HL-60 (cell line): Measurements from ENCODE around the gene IP6K2.
A peak's percentile ranks its signal among the peaks of the same experiment; 100 is the strongest.
"Not testable (repeated sequence)": the region's sequence is repeated elsewhere in the genome, so short reads cannot be mapped to it uniquely, and the experiment has no call there.

ENCODE experiments used
- DNase-seq, 2 experiments: peaks; one replicate each; pipeline ENCODE4 v3.0.0-alpha.2; 2010 to 2020; ENCODE audit warnings: low read depth in 1 of 2, low spot score in 1 of 2
- H3K27ac ChIP-seq: fragments of 250-450 bp; sonication (Bioruptor Pico); replicated peaks from 2 replicates; pipeline ENCODE4 v1.5.1; 2020; ENCODE audit warnings: mild to moderate bottlenecking, moderate library complexity
- H3K27me3 ChIP-seq: fragments of 250-450 bp; sonication (Bioruptor Pico); 2 replicates; pipeline ENCODE4 v1.5.1; 2021; ENCODE audit warnings: mild to moderate bottlenecking, moderate library complexity; ENCODE audit not compliant: insufficient read depth, poor library complexity, severe bottlenecking
- H3K4me3 ChIP-seq: replicated peaks from 2 replicates; pipeline ENCODE4 v1.5.1; 2011; ENCODE audit warnings: mild to moderate bottlenecking, control low read depth, low read length; ENCODE audit not compliant: insufficient read depth
- GABPA ChIP-seq: IDR thresholded peaks from 2 replicates; pipeline ENCODE4 v1.6.1; 2012; ENCODE audit warnings: low read depth
- POLR2AphosphoS5 ChIP-seq: IDR thresholded peaks from 2 replicates; pipeline ENCODE4 v1.6.1; 2012; ENCODE audit warnings: low read depth
- SPI1 ChIP-seq: IDR thresholded peaks from 2 replicates; pipeline ENCODE4 v1.6.1; 2012; ENCODE audit warnings: low read depth, mild to moderate bottlenecking, borderline replicate concordance
- long read RNA-seq: library from polyadenylated mRNA; unstranded; transcript quantifications from one replicate; pipeline ENCODE4 v2.0.0, GENCODE V29; 2020
- TF ChIP-seq, protein P1 (sequence below): IDR thresholded peaks from one replicate; pipeline ENCODE4 v1.5.1; 2011; ENCODE audit warnings: low read length, control low read depth, inconsistent platforms; ENCODE audit not compliant: insufficient read depth
- TF ChIP-seq, protein P2 (sequence below): IDR thresholded peaks from 2 replicates; pipeline ENCODE4 v1.6.1; 2012; ENCODE audit warnings: low read depth; ENCODE audit not compliant: insufficient replicate concordance

IP6K2 gene, protein sequence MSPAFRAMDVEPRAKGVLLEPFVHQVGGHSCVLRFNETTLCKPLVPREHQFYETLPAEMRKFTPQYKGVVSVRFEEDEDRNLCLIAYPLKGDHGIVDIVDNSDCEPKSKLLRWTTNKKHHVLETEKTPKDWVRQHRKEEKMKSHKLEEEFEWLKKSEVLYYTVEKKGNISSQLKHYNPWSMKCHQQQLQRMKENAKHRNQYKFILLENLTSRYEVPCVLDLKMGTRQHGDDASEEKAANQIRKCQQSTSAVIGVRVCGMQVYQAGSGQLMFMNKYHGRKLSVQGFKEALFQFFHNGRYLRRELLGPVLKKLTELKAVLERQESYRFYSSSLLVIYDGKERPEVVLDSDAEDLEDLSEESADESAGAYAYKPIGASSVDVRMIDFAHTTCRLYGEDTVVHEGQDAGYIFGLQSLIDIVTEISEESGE
- long read RNA-seq, transcript IP6K2-201 (6 exons, 1,775 nt) = major isoform, 103 of 229 reads
- long read RNA-seq, transcript IP6K2-221 (2 exons, 1,673 nt) = minor isoform, 7 of 229 reads
- long read RNA-seq, partial matches to known transcripts = 7 of 229 reads
- long read RNA-seq, other reads (novel, unspliced or antisense) = 109 of 229 reads

DNA sequence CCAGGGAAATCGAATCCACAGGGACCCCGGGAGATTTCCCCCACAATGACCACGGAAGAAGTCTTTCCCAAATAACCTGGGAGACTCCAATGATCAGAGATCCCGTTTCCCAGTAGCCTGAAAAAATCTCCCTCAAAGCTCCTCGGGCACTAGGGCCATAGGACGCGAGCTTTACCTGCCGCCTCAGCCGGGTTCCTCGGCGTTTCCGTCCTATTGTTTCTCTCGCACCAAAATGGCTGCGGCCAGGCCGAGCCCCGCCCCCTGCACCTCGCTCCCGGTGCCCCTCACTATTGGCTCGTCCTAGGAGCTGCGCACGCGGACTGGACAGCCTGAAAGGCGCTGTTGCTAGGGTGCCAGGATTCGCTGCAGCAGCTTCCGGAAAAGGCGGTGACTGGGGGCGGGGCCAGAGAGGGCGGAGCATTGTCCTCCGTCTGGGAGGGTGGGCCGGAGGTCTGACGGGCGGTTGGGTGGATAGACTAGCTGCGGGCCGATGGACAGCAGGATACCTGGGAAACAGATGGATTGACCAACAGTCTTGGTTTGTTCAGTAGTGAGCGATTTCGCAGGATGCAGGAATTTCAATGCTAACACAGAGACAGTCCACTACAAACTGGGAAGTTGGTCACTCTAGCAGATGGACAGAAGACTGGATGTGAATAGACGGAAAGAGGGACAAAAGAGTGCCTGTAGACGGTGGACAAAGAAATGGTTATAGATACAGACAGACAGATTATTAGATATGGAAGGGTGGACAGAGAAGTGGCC lies at the start of gene IP6K2:
IP6K2 (minus strand) TSS at position 240 of the 765 bp plus-strand sequence. CDS start 21,930 bp downstream, outside the sequence.
- Histone ChIP-seq H3K27me3 (no peaks in the 10 kb centered on the region), H3K27ac (peak within 1 kb of the TSS; percentile 80), H3K4me3 (peak within 1 kb of the TSS; percentile 94)
- TF ChIP-seq, protein P1, sequence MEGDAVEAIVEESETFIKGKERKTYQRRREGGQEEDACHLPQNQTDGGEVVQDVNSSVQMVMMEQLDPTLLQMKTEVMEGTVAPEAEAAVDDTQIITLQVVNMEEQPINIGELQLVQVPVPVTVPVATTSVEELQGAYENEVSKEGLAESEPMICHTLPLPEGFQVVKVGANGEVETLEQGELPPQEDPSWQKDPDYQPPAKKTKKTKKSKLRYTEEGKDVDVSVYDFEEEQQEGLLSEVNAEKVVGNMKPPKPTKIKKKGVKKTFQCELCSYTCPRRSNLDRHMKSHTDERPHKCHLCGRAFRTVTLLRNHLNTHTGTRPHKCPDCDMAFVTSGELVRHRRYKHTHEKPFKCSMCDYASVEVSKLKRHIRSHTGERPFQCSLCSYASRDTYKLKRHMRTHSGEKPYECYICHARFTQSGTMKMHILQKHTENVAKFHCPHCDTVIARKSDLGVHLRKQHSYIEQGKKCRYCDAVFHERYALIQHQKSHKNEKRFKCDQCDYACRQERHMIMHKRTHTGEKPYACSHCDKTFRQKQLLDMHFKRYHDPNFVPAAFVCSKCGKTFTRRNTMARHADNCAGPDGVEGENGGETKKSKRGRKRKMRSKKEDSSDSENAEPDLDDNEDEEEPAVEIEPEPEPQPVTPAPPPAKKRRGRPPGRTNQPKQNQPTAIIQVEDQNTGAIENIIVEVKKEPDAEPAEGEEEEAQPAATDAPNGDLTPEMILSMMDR = no peak
- TF ChIP-seq POLR2AphosphoS5 = peak; percentile 82
- DNase-seq = peak; percentile 86 to 99

DNA sequence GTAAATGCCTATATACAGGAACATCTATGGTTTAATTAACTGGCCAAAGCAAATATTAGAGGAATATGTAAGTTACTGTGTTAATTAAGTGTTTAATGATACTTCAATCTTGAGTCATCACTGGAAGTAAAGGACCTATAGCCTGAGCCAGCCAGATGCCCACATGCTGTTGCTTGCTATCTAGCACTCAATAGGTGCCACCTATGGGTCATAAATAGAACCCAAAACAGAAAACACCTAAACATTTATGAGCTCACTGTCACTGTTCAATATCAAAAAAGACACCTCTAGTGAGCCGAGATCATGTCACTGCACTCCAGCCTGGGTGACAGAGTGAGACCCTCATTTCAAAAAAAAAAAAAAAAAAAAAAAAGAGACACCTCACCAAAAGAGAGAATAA lies 48.4 kb upstream of the IP6K2 start:
- TF ChIP-seq SPI1 (no peak), GABPA (no peak), POLR2AphosphoS5 (no peak)
- TF ChIP-seq, protein P1 = no peak
- TF ChIP-seq, protein P2, sequence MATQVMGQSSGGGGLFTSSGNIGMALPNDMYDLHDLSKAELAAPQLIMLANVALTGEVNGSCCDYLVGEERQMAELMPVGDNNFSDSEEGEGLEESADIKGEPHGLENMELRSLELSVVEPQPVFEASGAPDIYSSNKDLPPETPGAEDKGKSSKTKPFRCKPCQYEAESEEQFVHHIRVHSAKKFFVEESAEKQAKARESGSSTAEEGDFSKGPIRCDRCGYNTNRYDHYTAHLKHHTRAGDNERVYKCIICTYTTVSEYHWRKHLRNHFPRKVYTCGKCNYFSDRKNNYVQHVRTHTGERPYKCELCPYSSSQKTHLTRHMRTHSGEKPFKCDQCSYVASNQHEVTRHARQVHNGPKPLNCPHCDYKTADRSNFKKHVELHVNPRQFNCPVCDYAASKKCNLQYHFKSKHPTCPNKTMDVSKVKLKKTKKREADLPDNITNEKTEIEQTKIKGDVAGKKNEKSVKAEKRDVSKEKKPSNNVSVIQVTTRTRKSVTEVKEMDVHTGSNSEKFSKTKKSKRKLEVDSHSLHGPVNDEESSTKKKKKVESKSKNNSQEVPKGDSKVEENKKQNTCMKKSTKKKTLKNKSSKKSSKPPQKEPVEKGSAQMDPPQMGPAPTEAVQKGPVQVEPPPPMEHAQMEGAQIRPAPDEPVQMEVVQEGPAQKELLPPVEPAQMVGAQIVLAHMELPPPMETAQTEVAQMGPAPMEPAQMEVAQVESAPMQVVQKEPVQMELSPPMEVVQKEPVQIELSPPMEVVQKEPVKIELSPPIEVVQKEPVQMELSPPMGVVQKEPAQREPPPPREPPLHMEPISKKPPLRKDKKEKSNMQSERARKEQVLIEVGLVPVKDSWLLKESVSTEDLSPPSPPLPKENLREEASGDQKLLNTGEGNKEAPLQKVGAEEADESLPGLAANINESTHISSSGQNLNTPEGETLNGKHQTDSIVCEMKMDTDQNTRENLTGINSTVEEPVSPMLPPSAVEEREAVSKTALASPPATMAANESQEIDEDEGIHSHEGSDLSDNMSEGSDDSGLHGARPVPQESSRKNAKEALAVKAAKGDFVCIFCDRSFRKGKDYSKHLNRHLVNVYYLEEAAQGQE = no peak
- no peak for DNase-seq
- no peak overlapping the region for H3K4me3 ChIP-seq
- no peaks in the 10 kb centered on the region for H3K27me3 ChIP-seq
- no peak overlapping the region for H3K27ac ChIP-seq

DNA sequence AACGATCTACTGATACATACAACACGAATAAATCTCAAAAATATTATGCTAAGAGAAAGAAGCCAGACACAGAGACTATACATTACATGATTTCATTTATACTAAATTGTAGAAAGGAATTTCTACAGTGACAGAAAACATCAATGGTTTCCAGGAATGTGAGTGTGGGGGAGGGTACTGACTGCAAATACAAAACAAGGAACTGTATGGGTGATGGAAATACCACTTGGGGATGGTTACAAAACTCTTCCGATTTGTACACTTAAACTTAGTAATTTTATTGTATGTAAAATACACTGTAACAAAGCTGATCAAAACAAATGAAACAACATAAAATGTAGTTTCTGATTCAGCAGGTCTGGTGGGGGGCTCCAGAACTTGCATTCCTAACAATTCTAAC lies 45.8 kb upstream of the IP6K2 start:
- TF ChIP-seq, protein P2 = no peak
- TF ChIP-seq, protein P1 = no peak
- TF ChIP-seq SPI1 (no peak), POLR2AphosphoS5 (no peak), GABPA (no peak)

DNA sequence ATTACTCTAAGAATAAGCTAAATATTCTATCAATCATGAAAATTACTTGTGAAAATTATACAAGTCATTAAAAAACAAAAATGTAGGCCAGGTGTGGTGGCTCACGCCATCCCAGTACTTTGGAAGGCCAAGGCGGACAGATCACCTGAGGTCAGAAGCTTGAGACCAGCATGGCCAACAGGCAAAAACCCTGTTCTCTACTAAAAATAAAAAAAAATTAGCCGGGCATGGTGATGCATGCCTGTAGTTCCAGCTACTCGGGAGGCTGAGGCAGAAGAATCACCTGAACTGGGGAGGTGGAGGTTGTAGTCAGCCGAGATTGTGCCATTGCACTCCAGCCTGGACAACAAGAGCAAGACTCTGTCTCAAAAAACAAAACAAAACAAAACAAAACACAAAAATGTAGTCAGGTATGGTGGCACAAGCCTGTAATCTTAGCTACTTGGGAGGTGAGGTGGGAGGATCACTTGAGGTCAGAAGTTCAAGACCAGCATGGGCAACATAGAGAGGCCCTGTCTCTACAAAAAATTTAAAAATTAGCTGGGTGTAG lies 43.0 kb upstream of the IP6K2 start:
- not testable (repeated sequence) for H3K27ac ChIP-seq

More for the DNA sequence above, 45.8 kb upstream of the IP6K2 start:
- no peaks in the 10 kb centered on the region for H3K27me3 ChIP-seq
- H3K27ac ChIP-seq = no peak overlapping the region
- no peak overlapping the region for H3K4me3 ChIP-seq
- DNase-seq = no peak

DNA sequence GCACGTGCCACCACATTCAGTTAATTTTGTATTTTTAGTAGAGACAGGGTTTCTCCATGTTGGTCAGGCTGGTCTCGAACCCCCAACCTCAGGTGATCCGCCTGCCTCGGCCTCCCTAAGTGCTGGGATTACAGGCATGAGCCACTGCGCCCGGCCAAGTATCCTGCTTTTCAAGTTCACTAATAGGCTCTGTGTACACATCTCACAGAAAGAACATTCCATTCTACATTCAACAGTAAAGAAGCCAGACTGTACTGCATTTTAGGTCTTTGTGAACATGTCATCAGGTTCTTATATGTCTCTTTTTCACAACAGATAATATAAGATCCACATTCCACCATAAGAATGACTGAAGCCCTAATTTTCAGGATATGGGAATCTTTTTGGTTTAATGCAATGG lies 42.5 kb upstream of the IP6K2 start:
- not testable (repeated sequence) for H3K27ac ChIP-seq, DNase-seq, H3K4me3 ChIP-seq

More for the DNA sequence above, 43.0 kb upstream of the IP6K2 start:
- not testable (repeated sequence) for DNase-seq, H3K27me3 ChIP-seq, H3K4me3 ChIP-seq

More for the DNA sequence above, 42.5 kb upstream of the IP6K2 start:
- not testable (repeated sequence) for H3K27me3 ChIP-seq
